HEK293 (cell line): Measurements from ENCODE around the gene HES1.

Source experiments
- CTCF ChIA-PET: fragments of 350-600 bp; formaldehyde crosslinking; extraction: SDS; loops from one replicate; lab custom pipeline; 2021; ENCODE audit warnings: antibody characterized with exemption; lab: Yijun Ruan, JAX
- POLR2A ChIA-PET: fragments of 300-600 bp; formaldehyde crosslinking; extraction: SDS; loops from one replicate; lab custom pipeline; 2020; ENCODE audit warnings: antibody characterized with exemption, inconsistent platforms; lab: Yijun Ruan, JAX
- H3K27ac ChIP-seq: fragments of 200-500 bp; sonication (Bioruptor generic); 2 replicates; pipeline ENCODE4 v1.5.1; 2014; ENCODE audit warnings: low read depth, low read length, control low read depth, inconsistent platforms; ENCODE audit errors: extremely low read depth
- H3K36me3 ChIP-seq, 2 experiments: fragments of 200-500 bp in 1 of 2; sonication (Bioruptor generic) in 1 of 2; 1 replicate in 1 of 2; 2 replicates in 1 of 2; pipeline ENCODE4 v1.5.1; 2014 to 2017; ENCODE audit warnings: inconsistent platforms in 2 of 2, low read length in 2 of 2; ENCODE audit not compliant: control insufficient read depth in 2 of 2, insufficient read depth in 1 of 2
- H3K4me1 ChIP-seq: fragments of 200-500 bp; sonication (Bioruptor generic); 2 replicates; pipeline ENCODE4 v1.5.1; 2014; ENCODE audit warnings: mild to moderate bottlenecking, low read length, inconsistent platforms; ENCODE audit not compliant: control insufficient read depth, insufficient read depth
- H3K4me3 ChIP-seq: 2 replicates; pipeline ENCODE4 v1.5.1; 2011; ENCODE audit warnings: low read depth, mild to moderate bottlenecking, control low read depth, low read length, moderate library complexity
- H3K9me3 ChIP-seq: fragments of 200-500 bp; sonication (Bioruptor generic); 2 replicates; pipeline ENCODE4 v1.5.1; 2014; ENCODE audit warnings: low read depth, low read length, inconsistent platforms; ENCODE audit not compliant: control insufficient read depth, insufficient read depth
- KLF8 ChIP-seq: fragments of 450-650 bp; formaldehyde crosslinking; IDR thresholded peaks from 2 replicates; pipeline ENCODE4 v1.5.1; 2016; ENCODE audit warnings: missing biosample characterization, missing genetic modification characterization
- MEIS1 ChIP-seq: sonication (generic); formaldehyde crosslinking; IDR thresholded peaks from 2 replicates; pipeline ENCODE4 v1.8.1; 2022; ENCODE audit warnings: missing genetic modification reagents, mild to moderate bottlenecking, borderline replicate concordance
- PRDM10 ChIP-seq: fragments of 450-650 bp; formaldehyde crosslinking; IDR thresholded peaks from 2 replicates; pipeline ENCODE4 v1.5.1; 2016; ENCODE audit warnings: missing biosample characterization, missing genetic modification characterization
- PRDM2 ChIP-seq: fragments of 450-650 bp; formaldehyde crosslinking; IDR thresholded peaks from 2 replicates; pipeline ENCODE4 v1.5.1; 2016; ENCODE audit warnings: missing biosample characterization, missing genetic modification characterization, borderline replicate concordance
- SCRT2 ChIP-seq: fragments of 450-650 bp; formaldehyde crosslinking; IDR thresholded peaks from 2 replicates; pipeline ENCODE4 v1.5.1; 2016; ENCODE audit warnings: missing biosample characterization, missing genetic modification characterization
- YY1 ChIP-seq: fragments of 450-650 bp; formaldehyde crosslinking; IDR thresholded peaks from 2 replicates; pipeline ENCODE4 v1.5.1; 2018; ENCODE audit warnings: missing biosample characterization, missing genetic modification characterization
- ZBTB20 ChIP-seq: fragments of 450-650 bp; formaldehyde crosslinking; IDR thresholded peaks from 2 replicates; pipeline ENCODE4 v1.5.1; 2016; ENCODE audit warnings: missing biosample characterization, missing genetic modification characterization
- ZBTB26 ChIP-seq: fragments of 450-650 bp; formaldehyde crosslinking; optimal IDR thresholded peaks from 2 replicates; pipeline ENCODE3; 2016; ENCODE audit warnings: missing biosample characterization, mild to moderate bottlenecking, missing genetic modification characterization
- ZNF112 ChIP-seq: fragments of 450-650 bp; formaldehyde crosslinking; IDR thresholded peaks from 2 replicates; pipeline ENCODE4 v1.5.0; 2017; ENCODE audit warnings: missing biosample characterization, missing genetic modification characterization
- ZNF19 ChIP-seq: fragments of 450-650 bp; formaldehyde crosslinking; IDR thresholded peaks from 2 replicates; pipeline ENCODE4; 2016; ENCODE audit warnings: missing biosample characterization, missing genetic modification characterization, low read depth
- ZNF221 ChIP-seq: fragments of 450-650 bp; formaldehyde crosslinking; IDR thresholded peaks from 2 replicates; pipeline ENCODE4 v1.5.1; 2017; ENCODE audit warnings: missing biosample characterization, missing genetic modification characterization, borderline replicate concordance
- ZNF274 ChIP-seq, 2 experiments: fragments of 200-500 bp in 1 of 2; fragments of 450-650 bp in 1 of 2; sonication (Bioruptor generic) in 1 of 2; formaldehyde crosslinking in 1 of 2; IDR thresholded peaks; 2 replicates each; pipeline versions ENCODE4 v1.5.1 to v1.6.1; 2014 to 2016; ENCODE audit warnings: borderline replicate concordance in 1 of 2, inconsistent platforms in 1 of 2, low read length in 1 of 2, missing biosample characterization in 1 of 2, missing genetic modification characterization in 1 of 2
- ZNF404 ChIP-seq: fragments of 450-650 bp; formaldehyde crosslinking; IDR thresholded peaks from 2 replicates; pipeline ENCODE4 v1.5.1; 2017; ENCODE audit warnings: missing biosample characterization, missing genetic modification characterization
- ZNF518A ChIP-seq: fragments of 450-650 bp; formaldehyde crosslinking; conservative IDR thresholded peaks from 2 replicates; pipeline ENCODE4 v1.5.1; 2016; ENCODE audit warnings: low read depth, missing biosample characterization, missing genetic modification characterization
- ZNF555 ChIP-seq: fragments of 450-650 bp; formaldehyde crosslinking; conservative IDR thresholded peaks from 2 replicates; pipeline ENCODE4 v1.5.1; 2017; ENCODE audit warnings: missing biosample characterization, mild to moderate bottlenecking, missing genetic modification characterization, inconsistent platforms
- ZNF561 ChIP-seq: fragments of 450-650 bp; IDR thresholded peaks from 2 replicates; pipeline ENCODE4 v1.5.1; 2018; ENCODE audit warnings: missing biosample characterization, missing genetic modification characterization, borderline replicate concordance
- ZXDB ChIP-seq: fragments of 450-650 bp; formaldehyde crosslinking; IDR thresholded peaks from 2 replicates; pipeline ENCODE4 v1.5.1; 2016; ENCODE audit warnings: missing biosample characterization, missing genetic modification characterization

HES1 gene

GRCh38 chr3:194109192-194109863 is 26.6 kb upstream of the HES1 start:
- no peaks in the 10 kb centered on the region for H3K4me1 ChIP-seq
- H3K4me3 ChIP-seq: no peak overlapping the region
- no peak overlapping the region for H3K27ac ChIP-seq
- ChIA-PET POLR2A (no interaction called here), CTCF (no interaction called here)
- no peaks in the 10 kb centered on the region for H3K9me3 ChIP-seq
- no peaks in the 10 kb centered on the region for H3K36me3 ChIP-seq
- 0 out of 2 replicates have a peak, but pooled peaks have one; percentile 31 for TF ChIP-seq SCRT2 (tag by site-specific recombination)
- TF ChIP-seq PRDM10 (tag by site-specific recombination): peak; percentile 54
- TF ChIP-seq PRDM2 (tag by site-specific recombination): no peak
- TF ChIP-seq, all 188 proteins: peak for 2

GRCh38 chr3:194110483-194110882 is 25.5 kb upstream of the HES1 start:
- no peaks in the 10 kb centered on the region for H3K9me3 ChIP-seq
- H3K4me3 ChIP-seq: no peak overlapping the region
- no peaks in the 10 kb centered on the region for H3K36me3 ChIP-seq
- ChIA-PET CTCF (no interaction called here), POLR2A (no interaction called here)
- no peaks in the 10 kb centered on the region for H3K4me1 ChIP-seq
- no peak overlapping the region for H3K27ac ChIP-seq
- no peak for TF ChIP-seq ZXDB (tag by site-specific recombination)
- no peak for TF ChIP-seq ZNF561 (tag by site-specific recombination)
- TF ChIP-seq ZNF221 (tag by site-specific recombination): no peak
- no peak for TF ChIP-seq ZNF19 (tag by site-specific recombination)
- no peak for TF ChIP-seq ZBTB26
- TF ChIP-seq ZNF555 (tag by site-specific recombination): no peak
- no peak for TF ChIP-seq YY1 (tag by site-specific recombination)
- no peak for TF ChIP-seq ZNF518A
- TF ChIP-seq ZNF274 (IDR thresholded peaks at IDR 0.05; ENCODE audit: low read length): no peak
- no peak for TF ChIP-seq ZNF274 (tag by site-specific recombination; IDR thresholded peaks at IDR 0.05; ENCODE audit: borderline replicate concordance)
- TF ChIP-seq ZNF404 (tag by site-specific recombination): no peak
- TF ChIP-seq MEIS1: no peak
- no peak for TF ChIP-seq ZBTB20 (tag by site-specific recombination)
- TF ChIP-seq ZNF112 (tag by site-specific recombination): no peak
- TF ChIP-seq KLF8 (tag by site-specific recombination): no peak
